Measurements from ENCODE around the gene IRF5.

- TF ChIP-seq CTCF (conservative IDR thresholded peaks at IDR 0.05; ENCODE audit: low read length): no peak
- TF ChIP-seq EZH2phosphoT487 (IDR thresholded peaks at IDR 0.05; ENCODE audit: borderline replicate concordance): no peak
Observed at GRCh38 chr7:128919241-128919640, 18.5 kb upstream of the IRF5 start.
